Spleen (tissue), 11 donors: ENCODE results near the gene ALKBH4. TPM values are rescaled to one million over a fixed set of nuclear protein-coding genes. Genes with fewer than 3 reads are reported as not detected.

Experiments used
- DNase-seq: peaks from one replicate; pipeline ENCODE4 v3.0.0-alpha.2; 2020
- H3K27ac ChIP-seq, 8 donors: fragments of 200-600 bp; sonication (generic) in 7 of 8; 1 replicate in 4 of 8; 2 replicates in 4 of 8; pipeline versions ENCODE4 v1.5.0 to v1.8.0; 2016 to 2021; ENCODE audit warnings: inconsistent platforms in 4 of 8, mild to moderate bottlenecking in 4 of 8, moderate library complexity in 1 of 8
- H3K27me3 ChIP-seq, 7 donors: fragments of 200-600 bp; sonication (generic) in 6 of 7; replicated peaks in 1 of 7; 1 replicate in 4 of 7; 2 replicates in 3 of 7; pipeline versions ENCODE4 v1.5.0 to v1.8.0; 2016 to 2021; ENCODE audit warnings: inconsistent platforms in 3 of 7, mild to moderate bottlenecking in 1 of 7
- H3K36me3 ChIP-seq, 6 donors: fragments of 200-600 bp; sonication (generic) in 5 of 6; 1 replicate in 4 of 6; 2 replicates in 2 of 6; pipeline versions ENCODE4 v1.5.0 to v1.8.0; 2016 to 2021; ENCODE audit warnings: inconsistent platforms in 2 of 6
- H3K4me1 ChIP-seq, 6 donors: fragments of 200-600 bp; sonication (generic) in 5 of 6; 1 replicate in 3 of 6; 2 replicates in 3 of 6; pipeline versions ENCODE4 v1.5.0 to v1.8.0; 2016 to 2021; ENCODE audit warnings: inconsistent platforms in 3 of 6
- H3K4me3 ChIP-seq, 8 donors: fragments of 200-600 bp; sonication (generic) in 7 of 8; 1 replicate in 4 of 8; 2 replicates in 4 of 8; pipeline versions ENCODE4 v1.5.0 to v1.8.0; 2016 to 2021; ENCODE audit warnings: inconsistent platforms in 4 of 8, mild to moderate bottlenecking in 4 of 8, moderate library complexity in 2 of 8
- H3K9me3 ChIP-seq, 8 donors: fragments of 200-600 bp; sonication (generic) in 7 of 8; 1 replicate in 4 of 8; 2 replicates in 4 of 8; pipeline versions ENCODE4 v1.5.0 to v1.8.0; 2016 to 2021; ENCODE audit warnings: inconsistent platforms in 4 of 8
- CTCF ChIP-seq, 11 experiments: fragments of 200-600 bp in 7 of 11; fragments of 450-650 bp in 4 of 11; sonication (generic) in 4 of 11; IDR thresholded peaks in 8 of 11; conservative IDR thresholded peaks in 3 of 11; 1 replicate in 7 of 11; 2 replicates in 4 of 11; pipeline versions ENCODE4 v1.4.0 to v1.8.0; 2016 to 2021; ENCODE audit warnings: antibody characterized with exemption in 11 of 11, inconsistent platforms in 4 of 11, mild to moderate bottlenecking in 1 of 11
- POLR2A ChIP-seq, 3 donors: fragments of 450-650 bp; IDR thresholded peaks; one replicate each; pipeline ENCODE4 v1.5.1; 2017; ENCODE audit warnings: antibody characterized with exemption in 3 of 3, mild to moderate bottlenecking in 1 of 3
- POLR2AphosphoS5 ChIP-seq, 3 donors: sonication (generic); formaldehyde crosslinking; IDR thresholded peaks; one replicate each; pipeline ENCODE4 v1.5.1; 2017; ENCODE audit warnings: antibody characterized with exemption in 3 of 3
- WGBS, 5 donors: extraction: QIAGEN DNeasy Blood & Tissue Kit in 3 of 5; methylation state at CpG; one replicate each; pipeline versions ENCODE4 v1.1.5 to v1.1.7; 2013 to 2018; 5-methylcytosine and 5-hydroxymethylcytosine counted together
- intact Hi-C: fragments of 100-400 bp; cut with DNase I; formaldehyde crosslinking; loops from one replicate; pipeline ENCODE4 v1.15.0; 2023; ENCODE audit warnings: low total_unique reads
- polyA plus RNA-seq, 3 donors: library from polyadenylated mRNA; stranded (reverse); fragments of 200-250 nt; gene quantifications; one replicate each; pipeline ENCODE4 v1.2.1, GENCODE V29; 2013
- total RNA-seq, 7 donors: library from RNA; depleted of rRNA in 3 of 7; stranded (reverse); fragments of >200 nt in 3 of 7; fragmentation: NEBNext Ultra II Directional in 4 of 7; extraction: Animal tissue kit (Norgen Biotek cat#: 25700) in 4 of 7; gene quantifications; one replicate each; pipeline versions ENCODE4 v1.1.0 to v1.2.1, GENCODE V29; 2016 to 2021
- donor health status: healthy with polysubstance abuse.
- donor health status: DM: no; HTN: no; CAD: no; lungs with moderate emphysema.
- donor health status: DM: no; HTN: no; CAD: no.
- donor health status: Bipolar disorder and iron deficiency.
- donor health status: healthy.
- donor health status: DM: no; HTN: no; CAD: no.
- donor health status: DM: yes; HTN: yes; CAD: no.

Gene ALKBH4
- total and polyA plus RNA-seq, 10 donors: 9.0 to 15.1 (median 10.6) TPM

- WGBS, 5 donors: 66 to 76% (median 75%) methylated on average over 9 to 12 of the region's 12 CpGs
- no peak overlapping the region for H3K27ac ChIP-seq
- intact Hi-C loops: no loop called here
- no peak for DNase-seq
- no peaks in the 10 kb centered on the region for H3K27me3 ChIP-seq
- peaks cover 0 to 11% (median 3%) of the 10 kb centered on the region in 6 donors for H3K4me1 ChIP-seq
- TF ChIP-seq POLR2A (IDR thresholded peaks at IDR 0.05): no peak
- peak in 1 of 3 donors; percentile 11 for TF ChIP-seq POLR2AphosphoS5 (IDR thresholded peaks at IDR 0.05)
- TF ChIP-seq CTCF (IDR thresholded peaks at IDR 0.05 in 8 of 11, conservative IDR thresholded peaks at IDR 0.05 in 3 of 11): no peak
- H3K4me3 ChIP-seq: no peak overlapping the region
- no peaks in the 10 kb centered on the region for H3K9me3 ChIP-seq
- peaks cover 0 to 53% (median 41%) of the 10 kb centered on the region in 6 donors for H3K36me3 ChIP-seq
Measured at GRCh38 chr7:102454468-102454867, 10.2 kb downstream of the ALKBH4 start.

- Histone ChIP-seq H3K36me3 (peaks cover 0 to 53% (median 39%) of the 10 kb centered on the region in 6 donors), H3K4me3 (no peak overlapping the region), H3K4me1 (peaks cover 0 to 18% (median 3%) of the 10 kb centered on the region in 6 donors), H3K9me3 (no peaks in the 10 kb centered on the region), H3K27ac (no peak overlapping the region), H3K27me3 (no peaks in the 10 kb centered on the region)
- no peak for DNase-seq
- 74 to 88% (median 85%) methylated on average over 3 to 7 of the region's 7 CpGs for WGBS, 5 donors
- intact Hi-C loops: no loop called here
- TF ChIP-seq POLR2AphosphoS5 (IDR thresholded peaks at IDR 0.05): peak in 2 of 3 donors; percentile 13 to 43
- TF ChIP-seq CTCF (IDR thresholded peaks at IDR 0.05 in 8 of 11, conservative IDR thresholded peaks at IDR 0.05 in 3 of 11): no peak
Measured at GRCh38 chr7:102453319-102453718, 11.3 kb downstream of the ALKBH4 start.

GRCh38 chr7:102452451-102452850 is 12.2 kb downstream of the ALKBH4 start:
- intact Hi-C loops: no loop called here
- H3K4me1 ChIP-seq: peaks cover 0 to 26% (median 3%) of the 10 kb centered on the region in 6 donors
- WGBS, 5 donors: 85 to 98% (median 89%) methylated on average over 6 of the region's 6 CpGs
- H3K27ac ChIP-seq: no peak overlapping the region
- no peaks in the 10 kb centered on the region for H3K27me3 ChIP-seq
- H3K4me3 ChIP-seq: no peak overlapping the region
- H3K36me3 ChIP-seq: peaks cover 0 to 53% (median 40%) of the 10 kb centered on the region in 6 donors
- TF ChIP-seq POLR2A (IDR thresholded peaks at IDR 0.05): no peak
- TF ChIP-seq POLR2AphosphoS5 (IDR thresholded peaks at IDR 0.05): no peak
- TF ChIP-seq CTCF (IDR thresholded peaks at IDR 0.05 in 8 of 11, conservative IDR thresholded peaks at IDR 0.05 in 3 of 11): no peak
- no peak for DNase-seq
- H3K9me3 ChIP-seq: no peaks in the 10 kb centered on the region

- Histone ChIP-seq H3K4me3 (no peak overlapping the region), H3K27me3 (no peaks in the 10 kb centered on the region), H3K9me3 (no peaks in the 10 kb centered on the region), H3K27ac (peak overlapping the region in 1 of 8 donors; percentile 5), H3K4me1 (peaks cover 0 to 31% (median 5%) of the 10 kb centered on the region in 6 donors), H3K36me3 (peaks cover 5 to 53% (median 40%) of the 10 kb centered on the region in 6 donors)
- no peak for DNase-seq
- TF ChIP-seq CTCF (IDR thresholded peaks at IDR 0.05 in 8 of 11, conservative IDR thresholded peaks at IDR 0.05 in 3 of 11) (no peak), POLR2AphosphoS5 (IDR thresholded peaks at IDR 0.05) (peak in 1 of 3 donors; percentile 61)
- intact Hi-C loops: no loop called here
- 70 to 78% (median 74%) methylated on average over 15 to 23 of the region's 23 CpGs for WGBS, 5 donors
Measured at GRCh38 chr7:102451371-102452054, 13.2 kb downstream of the ALKBH4 start.
